Measurements from ENCODE around the gene ELAC1.
"Not testable (repeated sequence)": the region's sequence is repeated elsewhere in the genome, so short reads cannot be mapped to it uniquely, and the experiment has no call there.

Gene ELAC1, protein sequence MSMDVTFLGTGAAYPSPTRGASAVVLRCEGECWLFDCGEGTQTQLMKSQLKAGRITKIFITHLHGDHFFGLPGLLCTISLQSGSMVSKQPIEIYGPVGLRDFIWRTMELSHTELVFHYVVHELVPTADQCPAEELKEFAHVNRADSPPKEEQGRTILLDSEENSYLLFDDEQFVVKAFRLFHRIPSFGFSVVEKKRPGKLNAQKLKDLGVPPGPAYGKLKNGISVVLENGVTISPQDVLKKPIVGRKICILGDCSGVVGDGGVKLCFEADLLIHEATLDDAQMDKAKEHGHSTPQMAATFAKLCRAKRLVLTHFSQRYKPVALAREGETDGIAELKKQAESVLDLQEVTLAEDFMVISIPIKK

GRCh38 chr18:50967714-50968661, at the start of gene ELAC1:
TSS of gene ELAC1 (plus strand) at chr18:50968040. CDS start at chr18:50974405, 6,365 bp downstream.
- peak; percentile 61 for DNase-seq

GRCh38 chr18:50918153-50918552, 49.7 kb upstream of the ELAC1 start:
- no peak for DNase-seq

DNA sequence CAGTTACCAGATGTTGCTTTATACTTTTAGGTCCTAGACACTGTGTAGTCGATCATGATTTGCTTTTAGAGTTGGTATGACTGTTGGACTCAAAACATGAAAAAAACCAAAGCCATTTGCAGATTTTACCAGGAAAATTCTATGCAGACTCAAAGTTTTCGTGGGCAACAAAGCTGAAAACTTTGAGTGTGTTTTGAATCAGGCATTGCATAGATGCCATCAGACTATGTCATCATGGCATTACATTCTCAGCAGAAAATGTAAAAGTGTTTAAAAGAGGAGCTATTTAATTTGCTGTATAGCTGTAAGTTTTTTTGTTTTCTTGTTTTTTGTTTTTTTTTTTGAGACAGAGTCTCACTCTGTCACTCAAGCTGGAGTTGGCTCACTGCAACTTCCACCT, 43.5 kb upstream of the ELAC1 start:
- no peak for DNase-seq

DNA sequence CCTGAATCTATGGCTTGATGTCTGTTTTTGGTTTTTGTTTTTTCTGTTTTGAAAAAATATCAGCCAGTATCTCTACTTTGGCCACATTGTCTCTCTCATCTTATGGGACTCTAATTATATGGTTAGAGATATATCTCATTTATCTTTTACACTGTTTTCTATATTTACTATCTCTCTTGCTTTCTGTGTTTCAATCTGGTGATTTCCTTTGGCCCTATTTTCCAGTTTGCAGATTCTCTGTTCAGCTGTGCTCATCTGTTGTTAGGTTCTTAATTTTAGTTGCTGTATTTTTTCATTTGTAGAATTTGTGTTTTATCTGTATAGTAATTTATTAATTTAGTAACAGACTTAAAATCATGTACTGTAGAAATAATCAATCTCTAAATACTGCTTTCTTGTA, 41.3 kb upstream of the ELAC1 start:
- DNase-seq, result no peak

- no peak for DNase-seq
Measured at GRCh38 chr18:50928551-50928950, 39.3 kb upstream of the ELAC1 start.

- no peak for DNase-seq
Measured at GRCh38 chr18:50933684-50934083, 34.2 kb upstream of the ELAC1 start.

DNA sequence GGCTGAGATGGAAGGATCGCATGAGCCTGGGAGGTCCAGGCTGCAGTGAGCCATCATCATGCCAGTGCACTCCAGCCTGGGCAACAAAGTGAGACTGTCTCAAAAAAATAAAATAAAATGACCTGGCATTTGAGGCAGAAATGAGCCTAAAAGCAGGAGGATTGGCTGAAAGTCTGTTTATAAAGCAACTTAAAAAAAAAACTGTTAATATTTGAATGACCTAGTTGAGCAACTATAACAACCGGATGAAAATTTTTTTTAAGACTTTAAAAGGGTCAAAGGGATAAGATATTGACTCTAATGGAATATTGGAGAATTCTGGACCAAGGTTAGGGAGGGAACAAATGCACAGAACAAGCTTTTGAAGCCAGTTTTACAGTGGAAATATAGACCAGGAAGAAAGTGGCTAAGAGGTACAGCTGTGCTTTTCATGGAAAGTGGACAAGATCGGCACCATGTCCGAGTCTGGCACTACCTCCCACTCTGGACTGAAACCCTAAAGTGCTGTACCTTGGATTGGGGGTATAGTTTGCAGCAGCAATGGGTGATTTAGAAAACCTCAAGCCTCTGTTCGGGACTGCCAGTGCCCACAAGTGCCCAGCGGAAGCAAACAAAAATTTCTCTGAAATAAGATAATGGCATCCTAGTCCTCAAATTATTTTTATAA, 33.2 kb upstream of the ELAC1 start:
- DNase-seq, result no peak

- DNase-seq, result no peak
Measured at GRCh38 chr18:50935493-50936191, 32.2 kb upstream of the ELAC1 start.

DNA sequence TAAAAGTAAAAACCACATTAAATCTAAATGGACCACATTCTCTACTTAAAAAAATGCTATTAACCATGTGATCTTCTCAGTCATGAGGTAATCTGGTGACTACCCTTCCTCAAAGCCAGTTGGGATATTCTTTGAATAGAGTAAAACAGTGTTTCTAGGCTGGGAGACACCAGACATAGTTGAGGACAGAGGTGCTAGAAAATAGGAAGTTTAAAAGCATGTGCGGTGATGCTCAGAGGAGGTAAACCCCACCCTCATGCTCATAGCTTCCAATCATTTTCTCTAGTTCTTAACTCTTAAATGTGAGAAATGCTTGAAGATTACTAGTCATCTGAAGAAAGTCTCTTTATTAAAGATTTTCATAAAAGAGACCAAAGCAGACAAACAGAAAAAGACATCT, 30.7 kb upstream of the ELAC1 start:
- DNase-seq, result no peak

- no peak for DNase-seq
Measured at GRCh38 chr18:50938912-50939311, 28.9 kb upstream of the ELAC1 start.

GRCh38 chr18:50944245-50944932, 23.5 kb upstream of the ELAC1 start:
- no peak for DNase-seq

DNA sequence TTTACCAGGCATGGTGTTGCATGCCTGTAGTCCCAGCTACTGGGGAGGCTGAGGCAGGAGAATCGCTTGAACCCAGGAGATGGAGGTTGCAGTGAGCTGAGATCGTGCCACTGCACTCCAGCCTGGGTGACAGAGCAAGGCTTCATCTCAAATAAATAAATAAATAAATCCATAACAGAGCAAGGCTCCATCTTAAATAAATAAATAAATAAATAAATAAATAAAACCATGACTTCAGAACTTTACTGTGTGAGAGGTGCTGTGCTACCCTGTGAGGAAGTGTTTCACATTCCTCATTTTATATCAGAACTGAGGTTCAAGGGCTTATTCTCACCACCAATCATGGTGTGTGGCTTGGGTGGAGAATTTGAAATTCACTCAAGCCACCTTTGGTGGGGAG, 21.9 kb upstream of the ELAC1 start:
- not testable (repeated sequence) for DNase-seq

DNA sequence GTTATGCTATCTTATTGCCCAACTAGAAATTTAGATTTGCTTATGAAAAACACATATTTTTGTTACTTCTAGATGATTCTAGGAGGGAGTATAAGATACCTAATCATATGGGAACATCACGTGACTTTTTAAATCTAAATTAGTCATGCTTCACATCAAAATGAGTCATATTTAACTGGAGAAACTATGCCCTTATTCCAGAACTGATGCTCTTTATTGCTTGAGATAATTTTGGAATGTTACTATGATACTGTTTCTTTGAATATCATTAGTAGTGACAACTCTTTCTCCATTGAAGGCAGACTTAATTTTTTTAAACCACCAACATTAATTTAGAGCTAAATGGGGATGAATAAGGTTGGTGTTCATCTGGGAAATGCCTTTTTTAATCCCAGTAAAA, 19.9 kb upstream of the ELAC1 start:
- no peak for DNase-seq

DNA sequence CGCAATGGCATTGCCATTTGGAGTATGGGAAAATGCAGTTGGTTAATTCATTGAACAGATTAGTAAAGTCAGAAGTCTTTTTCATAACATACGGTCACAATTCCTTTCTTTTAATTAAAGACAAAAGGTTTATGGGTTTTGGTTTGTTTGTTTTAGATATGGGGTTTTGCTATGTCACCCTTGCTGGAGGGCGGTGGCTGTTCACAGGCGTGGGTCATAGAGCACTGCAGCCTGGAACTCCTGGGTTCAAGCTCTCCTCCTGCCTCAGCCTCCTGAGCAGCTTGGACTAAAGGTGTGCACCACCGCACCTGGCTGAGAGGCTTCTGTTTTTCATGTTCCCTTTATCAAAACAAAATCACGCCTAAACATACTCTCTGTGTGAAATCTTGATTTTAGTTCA, 18.7 kb upstream of the ELAC1 start:
- DNase-seq, result no peak

- DNase-seq, result no peak
Measured at GRCh38 chr18:50950626-50951025, 17.2 kb upstream of the ELAC1 start.

- no peak for DNase-seq
Measured at GRCh38 chr18:50953822-50954221, 14.0 kb upstream of the ELAC1 start.

- DNase-seq, result no peak
Measured at GRCh38 chr18:50955253-50955652, 12.6 kb upstream of the ELAC1 start.

GRCh38 chr18:50956116-50956515, 11.7 kb upstream of the ELAC1 start:
- no peak for DNase-seq

- no peak for DNase-seq
Measured at GRCh38 chr18:50961974-50962373, 5.9 kb upstream of the ELAC1 start.

DNA sequence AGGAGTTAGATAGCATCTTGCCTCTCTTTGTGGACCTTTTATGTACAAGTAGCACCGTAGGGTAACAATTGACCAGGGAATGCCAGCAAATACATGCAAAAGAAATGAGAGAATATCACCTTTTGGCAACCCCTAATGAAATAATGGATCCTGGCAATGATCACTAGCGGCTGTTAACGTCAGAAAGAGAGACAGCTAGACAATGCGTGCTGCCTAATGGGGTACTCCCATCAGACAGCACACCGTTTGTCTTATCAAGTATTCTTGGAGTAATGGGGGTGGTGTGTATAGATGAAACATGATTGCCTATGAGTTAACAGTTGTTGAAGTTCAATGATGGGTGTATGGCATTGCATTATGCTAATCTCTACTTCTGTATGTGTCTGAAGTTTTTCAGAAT, 1.6 kb downstream of the ELAC1 start:
- DNase-seq, result no peak

DNA sequence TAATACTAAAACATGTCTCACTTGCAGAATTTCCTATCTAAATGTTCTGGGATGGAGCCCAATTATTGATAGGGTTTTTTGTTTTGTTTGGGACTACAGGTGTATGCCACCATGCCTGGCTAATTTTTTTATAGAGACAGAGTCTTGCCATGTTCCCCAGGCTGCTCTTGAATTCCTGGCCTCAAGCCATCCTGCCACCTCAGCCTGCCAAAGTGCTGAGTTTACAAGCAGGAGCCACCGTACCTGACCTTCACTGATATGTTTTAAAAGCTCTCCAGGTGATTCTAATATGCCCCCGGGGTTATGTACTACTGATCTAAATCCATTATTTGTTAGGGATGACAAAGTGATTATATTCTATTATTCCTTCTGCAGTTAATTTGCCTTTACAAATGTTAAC, 2.2 kb downstream of the ELAC1 start:
- no peak for DNase-seq

GRCh38 chr18:50972404-50972803, 4.6 kb downstream of the ELAC1 start:
- not testable (repeated sequence) for DNase-seq

Measured in NCI-H2227 treated with DMSO at 0.1 percent for 48 hours (cell line).